NCI-H446 treated with DMSO at 0.1 percent for 48 hours (cell line): Measurements from ENCODE around the gene SCGB1D4.
"Not testable (repeated sequence)": the region's sequence is repeated elsewhere in the genome, so short reads cannot be mapped to it uniquely, and the experiment has no call there.

ENCODE experiments used
- DNase-seq: peaks from one replicate; lab custom pipeline; 2025; lab: John Stamatoyannopoulos, UW

Gene SCGB1D4, protein sequence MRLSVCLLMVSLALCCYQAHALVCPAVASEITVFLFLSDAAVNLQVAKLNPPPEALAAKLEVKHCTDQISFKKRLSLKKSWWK

DNA sequence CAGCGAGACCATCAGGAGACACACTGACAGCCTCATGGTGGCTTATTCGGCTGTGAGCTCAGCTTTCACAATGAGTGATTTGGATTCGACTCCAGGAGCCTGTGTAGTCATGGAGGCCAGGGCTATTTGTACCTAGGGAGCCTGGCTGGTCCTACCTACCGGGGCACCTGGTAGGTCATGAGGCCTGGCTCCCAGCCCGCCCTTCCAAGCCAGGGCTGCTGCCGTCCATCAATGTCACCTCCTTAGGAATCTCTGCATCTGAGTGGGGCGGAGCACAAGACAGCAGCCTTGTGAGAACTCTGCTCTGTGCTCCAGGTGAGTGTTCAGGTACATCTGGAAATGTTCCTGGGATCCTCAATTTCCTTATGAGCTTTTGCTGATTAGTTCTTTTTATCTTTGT, at the start of gene SCGB1D4:
Gene SCGB1D4, minus strand, starts transcription at position 101 of the 400 bp plus-strand sequence. Its CDS starts 65 bp downstream, at position 36.
- DNase-seq, result no peak

DNA sequence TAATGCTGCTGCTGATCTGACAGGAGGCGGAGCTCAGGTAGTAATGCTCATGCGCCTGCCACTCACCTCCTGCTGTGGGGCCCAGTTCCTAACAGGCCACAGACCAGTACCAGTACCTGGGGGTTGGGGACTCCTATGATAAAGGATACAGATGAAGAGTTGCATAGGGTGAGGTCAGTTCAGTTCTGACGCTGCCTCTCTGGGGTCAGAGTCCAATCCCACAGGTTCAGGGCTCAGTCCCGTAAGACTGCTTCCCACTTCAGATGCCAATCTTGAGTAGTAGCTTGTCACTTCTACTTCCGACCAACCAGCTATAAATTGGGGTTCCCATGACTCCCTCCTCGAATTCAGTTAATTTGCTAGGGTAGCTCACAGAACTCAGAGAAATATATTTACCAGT, 47.0 kb upstream of the SCGB1D4 start:
- DNase-seq, result no peak

DNA sequence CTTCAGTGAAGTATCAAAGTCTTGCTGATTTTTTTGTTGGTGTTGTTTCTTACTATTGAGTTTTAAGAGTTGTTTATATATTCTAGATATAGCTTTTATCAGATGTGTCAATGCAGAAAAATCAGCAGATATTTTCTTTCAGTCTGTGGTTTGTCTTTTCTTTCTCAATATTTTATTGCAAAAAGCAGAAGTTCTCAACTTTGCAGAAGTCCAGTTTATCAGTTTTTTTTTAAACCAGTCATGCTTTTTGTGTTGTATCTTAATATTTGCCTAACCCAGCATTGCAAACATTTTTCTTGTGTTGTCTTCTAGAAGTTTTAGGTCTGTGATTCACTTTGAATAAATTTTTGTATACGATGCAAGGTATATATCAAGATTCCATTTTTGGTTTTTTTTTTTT, 45.3 kb upstream of the SCGB1D4 start:
- DNase-seq, result no peak

DNA sequence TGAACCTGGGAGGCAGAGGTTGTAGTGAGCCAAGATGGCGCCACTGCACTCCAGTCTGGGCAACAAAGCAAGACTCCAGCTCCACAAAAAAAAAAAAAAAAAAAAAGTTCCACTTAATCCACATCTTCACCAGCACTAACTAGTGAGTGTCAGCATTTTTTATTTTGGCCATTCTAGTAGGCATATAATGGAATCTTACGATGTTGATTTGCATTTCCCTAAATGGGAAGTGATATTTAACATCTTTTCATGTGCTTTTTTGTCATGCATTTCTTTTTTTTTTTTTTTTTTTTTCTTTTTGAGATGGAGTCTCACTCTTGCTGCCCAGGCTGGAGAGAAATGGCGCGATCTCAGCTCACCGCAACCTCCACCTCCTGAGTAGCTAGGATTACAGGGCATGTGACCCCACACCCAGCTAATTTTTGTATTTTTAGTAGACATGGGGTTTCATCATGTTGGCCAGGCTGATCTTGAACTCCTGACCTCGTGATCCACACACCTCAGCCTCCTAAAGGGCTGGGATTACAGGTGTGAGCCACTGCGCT, 44.8 kb upstream of the SCGB1D4 start:
- not testable (repeated sequence) for DNase-seq

DNA sequence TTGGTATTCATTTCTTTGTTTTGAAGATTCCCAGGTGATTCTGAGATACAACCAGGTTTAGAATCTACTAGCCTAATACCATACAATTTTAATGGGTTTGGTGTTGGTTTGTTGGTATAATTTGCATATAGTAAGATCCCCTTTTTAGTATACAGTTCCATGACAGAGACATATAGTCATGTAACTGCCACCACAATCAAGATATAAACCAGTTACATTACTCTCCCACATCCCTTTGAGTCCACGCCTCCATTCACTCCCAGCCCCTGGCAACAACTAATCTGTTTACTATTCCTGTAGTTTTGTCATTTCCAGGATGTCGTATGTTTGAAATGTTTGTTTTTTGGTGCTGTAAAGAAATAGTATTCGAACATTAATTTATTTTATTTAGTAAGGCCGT, 42.7 kb upstream of the SCGB1D4 start:
- no peak for DNase-seq

DNA sequence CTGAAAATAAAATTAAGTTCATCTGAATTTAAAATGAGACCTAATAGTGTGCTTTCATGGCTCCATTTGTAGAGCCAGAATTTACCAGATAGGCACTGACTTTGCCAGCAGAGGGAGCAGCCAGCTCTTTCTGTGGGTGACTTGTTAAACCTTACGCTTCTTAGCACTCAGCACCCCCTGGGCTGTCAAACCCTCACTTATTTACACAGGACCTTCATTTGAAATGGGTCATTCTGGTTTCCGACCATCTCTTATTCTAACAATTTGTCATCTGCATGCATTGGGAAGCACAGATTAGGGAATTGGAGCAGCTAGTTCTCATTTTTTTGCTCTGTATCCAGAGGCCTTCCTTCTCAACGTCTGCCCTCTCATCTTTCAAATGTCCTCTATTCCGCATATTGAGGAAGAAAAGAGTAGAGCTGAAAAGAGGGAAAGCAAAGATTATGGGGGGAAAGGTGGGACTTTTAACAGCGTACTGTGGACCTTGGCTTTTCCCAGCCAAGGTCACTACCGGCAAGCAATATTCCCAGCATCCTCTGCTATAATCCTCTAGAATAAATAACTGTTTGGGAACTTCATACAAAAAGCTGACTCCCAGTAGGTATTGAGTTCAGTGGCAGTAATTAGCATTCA, 41.5 kb upstream of the SCGB1D4 start:
- DNase-seq, result peak; percentile 23

DNA sequence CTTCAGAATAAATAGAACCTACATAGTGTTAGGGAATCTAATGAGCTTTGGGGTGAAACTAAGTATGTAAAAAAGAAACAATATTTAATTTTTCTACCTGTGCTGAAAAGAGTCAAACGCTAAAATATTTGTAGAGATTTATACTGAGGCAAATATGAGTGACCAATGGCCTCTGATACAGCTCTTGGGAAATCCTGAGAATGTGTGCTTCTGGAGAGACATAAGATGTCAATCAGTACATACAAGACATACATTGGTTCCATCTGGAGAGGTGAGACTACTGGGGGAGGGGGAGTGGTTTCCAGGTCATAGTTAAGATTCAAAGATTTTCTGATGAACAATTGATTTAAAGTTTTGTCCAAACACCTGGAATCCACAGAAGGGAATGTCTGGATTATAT, 39.3 kb upstream of the SCGB1D4 start:
- DNase-seq, result no peak

DNA sequence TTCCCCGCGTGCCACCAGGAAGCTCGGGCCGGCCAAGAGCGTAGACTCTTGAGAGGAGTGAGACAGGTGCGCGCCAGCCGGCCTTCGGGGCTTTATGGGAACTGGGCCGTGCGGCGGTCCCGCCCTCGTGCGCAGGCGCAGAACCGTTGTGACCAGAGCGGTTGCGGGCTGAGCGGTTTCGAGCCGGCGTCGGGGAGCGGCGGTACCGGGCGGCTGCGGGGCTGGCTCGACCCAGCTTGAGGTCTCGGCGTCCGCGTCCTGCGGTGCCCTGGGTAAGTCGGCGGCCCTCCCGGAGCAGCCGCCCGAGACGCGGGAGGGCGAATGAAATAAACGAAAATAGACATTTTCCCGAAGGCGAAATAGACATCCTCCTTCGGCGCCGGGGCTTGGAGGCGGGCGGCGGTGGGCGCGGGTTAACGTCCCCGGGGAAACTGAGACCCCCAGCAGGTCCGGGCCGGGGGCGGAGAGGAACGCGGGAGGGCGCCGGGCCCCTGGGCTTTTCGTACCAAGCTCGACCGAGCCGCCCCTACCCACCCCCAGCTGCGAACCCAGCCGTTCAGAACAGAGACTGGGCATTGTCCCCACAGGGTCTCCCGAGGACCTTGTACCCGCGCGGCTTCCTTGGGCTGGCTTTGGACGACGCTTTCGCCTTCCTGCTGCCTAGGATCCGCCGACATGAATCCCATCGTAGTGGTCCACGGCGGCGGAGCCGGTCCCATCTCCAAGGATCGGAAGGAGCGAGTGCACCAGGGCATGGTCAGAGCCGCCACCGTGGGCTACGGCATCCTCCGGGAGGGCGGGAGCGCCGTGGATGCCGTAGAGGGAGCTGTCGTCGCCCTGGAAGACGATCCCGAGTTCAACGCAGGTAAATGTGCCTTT, 38.7 kb upstream of the SCGB1D4 start, which contains the start of gene ASRGL1:
Gene ASRGL1, plus strand, starts transcription at position 146 of the 879 bp plus-strand sequence. Its CDS starts 530 bp downstream, at position 676.
- DNase-seq, result peak; percentile 47

DNA sequence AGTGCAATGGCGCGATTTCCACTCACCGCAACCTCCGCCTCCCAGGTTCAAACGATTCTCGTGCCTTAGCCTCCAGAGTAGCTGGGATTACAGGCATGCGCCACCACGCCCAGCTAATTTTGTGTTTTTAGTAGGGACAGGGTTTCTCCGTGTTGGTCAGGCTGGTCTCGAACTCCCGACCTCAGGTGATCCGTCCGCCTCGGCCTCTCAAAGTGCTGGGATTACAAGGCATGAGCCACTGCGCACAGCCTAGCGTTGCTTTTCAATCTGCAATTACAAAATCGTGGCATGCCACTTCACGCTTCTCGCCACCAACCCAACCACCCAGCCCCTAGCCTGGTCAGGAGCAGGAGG, 38.1 kb upstream of the SCGB1D4 start:
- not testable (repeated sequence) for DNase-seq

DNA sequence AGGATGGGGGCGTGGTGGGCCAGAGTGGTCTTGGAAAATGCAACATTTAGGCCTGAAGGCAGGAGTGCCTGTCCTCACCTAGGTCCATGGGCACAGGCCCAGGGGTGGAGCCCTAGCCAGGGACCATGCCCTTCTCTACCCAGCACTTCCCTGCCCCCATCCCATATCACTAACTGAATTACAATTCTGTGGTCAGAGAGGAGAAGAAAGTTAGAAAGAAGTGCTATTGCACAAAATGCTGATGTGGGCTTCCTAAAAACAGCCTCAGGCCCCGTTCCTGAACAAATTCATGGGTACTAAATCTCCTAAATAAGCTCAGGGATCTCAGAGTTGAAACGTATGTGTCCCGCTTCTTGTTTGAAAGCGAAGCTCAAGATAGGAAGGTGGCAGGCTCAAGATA, 34.9 kb upstream of the SCGB1D4 start:
- no peak for DNase-seq

DNA sequence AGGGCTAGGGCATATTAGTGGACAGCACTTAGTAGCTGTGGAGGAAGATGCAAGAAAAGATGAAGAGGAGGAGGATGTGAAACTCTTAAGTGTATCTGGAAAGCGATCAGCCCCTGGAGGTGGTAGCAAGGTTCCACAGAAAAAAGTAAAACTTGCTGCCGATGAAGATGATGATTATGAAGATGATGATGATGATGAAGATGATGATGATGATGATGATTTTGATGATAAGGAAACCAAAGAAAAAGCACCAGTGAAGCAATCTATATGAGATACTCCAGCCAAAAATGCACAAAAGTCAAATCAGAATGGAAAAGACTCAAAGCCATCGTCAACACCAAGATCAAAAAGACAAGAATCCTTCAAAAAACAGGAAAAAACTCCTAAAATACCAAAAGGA, 32.4 kb upstream of the SCGB1D4 start:
- DNase-seq, result not testable (repeated sequence)

DNA sequence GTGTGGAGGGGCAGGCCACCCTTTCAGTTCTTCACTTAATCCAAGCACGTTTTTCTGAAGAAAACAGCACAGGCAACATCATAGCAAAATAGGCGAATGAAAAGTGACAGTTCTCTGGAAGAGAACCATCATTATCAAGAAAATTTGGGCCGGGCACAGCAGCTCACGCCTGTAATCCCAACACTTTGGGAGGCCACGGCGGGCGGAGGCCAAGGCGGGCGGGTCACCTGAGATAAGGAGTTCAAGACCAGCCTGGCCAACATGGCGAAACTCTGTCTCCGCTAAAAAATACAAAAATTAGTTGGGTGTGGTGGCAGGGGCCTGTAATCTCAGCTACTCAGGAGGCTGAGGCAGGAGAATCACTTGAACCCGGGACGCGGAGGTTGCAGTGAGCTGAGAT, 28.7 kb upstream of the SCGB1D4 start:
- not testable (repeated sequence) for DNase-seq

DNA sequence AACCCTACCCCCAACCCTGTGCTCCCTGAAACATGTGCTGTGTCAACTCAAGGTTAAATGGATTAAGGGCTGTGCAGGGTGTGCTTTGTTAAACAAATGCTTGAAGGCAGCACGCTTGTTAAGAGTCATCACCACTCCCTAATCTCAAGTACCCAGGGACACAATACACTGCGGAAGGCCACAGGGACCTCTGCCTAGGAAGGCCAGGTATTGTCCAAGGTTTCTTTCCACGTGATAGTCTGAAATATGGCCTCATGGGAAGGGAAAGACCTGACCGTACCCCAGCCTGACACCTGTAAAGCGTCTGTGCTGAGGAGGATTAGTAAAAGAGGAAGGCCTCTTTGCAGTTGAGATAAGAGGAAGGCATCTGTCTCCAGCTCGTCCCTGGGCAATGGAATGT, 27.8 kb upstream of the SCGB1D4 start:
- DNase-seq, result not testable (repeated sequence)

DNA sequence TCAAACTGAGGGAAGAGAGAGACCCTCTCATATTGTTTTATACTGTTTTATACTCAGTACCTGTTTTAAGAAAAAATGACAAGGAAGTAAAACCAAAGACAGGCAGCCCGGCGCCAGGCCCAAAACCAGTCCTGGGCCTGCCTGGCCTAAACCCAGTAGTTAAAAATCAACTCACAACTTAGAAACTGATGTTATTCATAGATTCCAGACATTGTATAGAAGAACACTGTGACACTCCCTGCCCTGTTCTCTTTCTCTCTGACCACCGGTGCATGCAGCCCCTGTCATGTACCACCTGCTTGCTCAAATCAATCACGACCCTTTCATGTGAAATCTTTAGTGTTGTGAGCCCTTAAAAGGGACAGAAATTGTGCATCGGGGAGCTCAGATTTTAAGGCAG, 26.9 kb upstream of the SCGB1D4 start:
- not testable (repeated sequence) for DNase-seq

DNA sequence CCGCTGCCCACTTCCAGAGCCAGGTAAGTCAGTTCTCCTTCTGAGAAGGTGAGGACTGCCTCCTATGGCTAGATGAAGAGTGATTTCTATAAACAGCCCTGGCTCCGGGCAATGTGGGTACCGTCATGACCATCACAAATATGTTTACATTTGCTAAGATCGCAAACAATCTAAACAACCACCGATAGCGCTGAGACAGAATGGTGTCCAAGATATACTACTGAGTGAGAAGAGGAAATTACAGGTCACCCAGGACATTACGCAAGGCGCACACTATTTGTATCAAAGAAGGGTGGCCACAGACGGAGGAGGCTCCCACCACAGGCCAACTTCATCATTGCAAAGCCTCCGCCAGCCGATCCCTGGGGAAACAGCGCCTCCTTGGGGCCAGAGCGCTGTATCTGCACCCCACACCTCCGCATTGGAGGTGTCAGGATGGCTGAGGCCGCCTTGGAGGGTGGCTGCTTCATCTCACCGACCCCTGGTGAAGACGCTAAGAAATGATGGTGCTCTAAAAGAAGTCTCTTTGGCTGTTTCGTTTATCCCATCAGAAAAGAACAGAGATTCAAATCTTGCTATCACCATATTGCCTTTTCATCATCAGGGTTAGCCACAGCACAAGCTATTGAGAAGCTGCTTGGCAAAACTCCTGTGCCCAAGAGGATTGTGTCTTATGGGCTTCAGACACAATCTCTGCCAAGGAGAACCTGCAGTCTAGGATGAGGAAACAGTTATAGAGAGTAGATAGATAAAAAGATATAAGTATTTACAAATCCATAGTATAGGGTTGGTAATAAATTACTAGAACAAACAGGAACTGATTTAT, 26.1 kb upstream of the SCGB1D4 start:
- DNase-seq, result no peak

DNA sequence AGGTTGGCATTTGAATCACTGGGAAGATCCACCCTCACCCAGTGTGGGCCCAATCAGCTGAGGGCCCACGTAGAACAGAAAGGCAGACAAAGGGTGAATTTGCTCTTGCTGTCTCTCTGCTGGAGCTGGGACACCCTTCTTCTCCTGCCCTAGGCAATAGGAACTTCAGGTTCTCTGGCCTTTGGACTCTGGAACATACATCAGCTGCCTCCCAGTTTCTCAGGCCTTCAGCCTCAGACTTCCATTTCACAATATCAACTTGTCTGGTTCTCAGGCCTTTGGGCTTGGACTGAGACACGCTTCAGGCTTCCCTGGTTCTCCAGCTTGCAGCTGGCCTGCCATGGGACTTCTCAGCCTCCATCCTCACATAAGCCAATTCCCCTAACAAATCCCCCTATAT, 23.6 kb upstream of the SCGB1D4 start:
- no peak for DNase-seq

DNA sequence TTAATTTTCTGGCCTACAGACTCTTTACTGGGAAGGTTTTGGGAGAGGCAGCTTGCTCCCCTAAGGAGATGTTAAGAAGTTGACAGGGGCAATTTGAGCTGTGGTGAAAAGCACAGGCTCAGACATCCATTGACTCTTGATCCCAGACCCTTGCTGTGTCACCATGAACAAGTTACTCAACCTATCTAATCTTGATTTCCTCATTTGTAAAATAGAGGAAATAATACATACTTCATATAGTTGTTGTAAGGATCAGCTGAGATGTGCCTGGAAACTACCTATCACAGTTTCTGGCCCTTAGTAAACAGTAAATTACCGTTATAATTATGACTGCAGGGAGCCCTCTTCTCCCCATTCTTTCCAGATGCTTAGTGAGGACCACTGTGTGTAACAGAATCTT, 16.6 kb upstream of the SCGB1D4 start:
- no peak for DNase-seq

DNA sequence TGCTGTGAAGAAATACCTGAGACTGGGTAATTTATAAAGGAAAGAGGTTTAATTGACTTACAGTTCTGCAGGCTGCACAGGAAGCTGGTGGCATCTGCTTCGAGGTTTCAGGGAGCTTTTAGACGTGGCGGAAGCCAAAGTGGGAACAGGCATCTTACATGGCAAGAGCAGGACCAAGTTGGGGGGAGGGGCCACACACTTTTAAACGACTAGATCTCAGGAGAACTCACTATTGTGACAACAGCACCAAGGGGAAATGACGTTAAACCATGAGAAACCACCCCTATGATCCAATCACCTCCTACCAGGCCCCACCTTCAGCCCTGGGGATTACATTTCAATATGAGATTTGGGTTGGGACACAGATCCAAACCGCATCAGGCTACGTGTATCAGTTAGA, 11.1 kb upstream of the SCGB1D4 start:
- no peak for DNase-seq

DNA sequence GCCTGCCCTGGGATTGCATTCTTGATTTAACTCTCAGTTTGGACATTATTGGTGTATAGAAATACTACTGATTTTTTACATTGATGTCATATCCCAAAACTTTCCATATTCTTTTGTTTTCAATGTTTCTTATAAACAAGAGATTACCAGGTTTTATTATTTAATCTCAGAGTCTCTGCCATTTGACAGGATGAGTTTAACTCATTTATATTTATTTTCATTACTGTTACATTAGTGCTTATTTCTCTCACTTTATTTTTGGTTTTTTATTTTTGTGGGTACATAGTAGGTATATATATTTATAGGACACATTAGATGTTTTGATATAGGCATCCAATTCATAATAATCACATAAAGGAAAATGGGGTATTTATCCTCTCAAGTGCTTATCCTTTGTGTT, 9.1 kb upstream of the SCGB1D4 start:
- no peak for DNase-seq

DNA sequence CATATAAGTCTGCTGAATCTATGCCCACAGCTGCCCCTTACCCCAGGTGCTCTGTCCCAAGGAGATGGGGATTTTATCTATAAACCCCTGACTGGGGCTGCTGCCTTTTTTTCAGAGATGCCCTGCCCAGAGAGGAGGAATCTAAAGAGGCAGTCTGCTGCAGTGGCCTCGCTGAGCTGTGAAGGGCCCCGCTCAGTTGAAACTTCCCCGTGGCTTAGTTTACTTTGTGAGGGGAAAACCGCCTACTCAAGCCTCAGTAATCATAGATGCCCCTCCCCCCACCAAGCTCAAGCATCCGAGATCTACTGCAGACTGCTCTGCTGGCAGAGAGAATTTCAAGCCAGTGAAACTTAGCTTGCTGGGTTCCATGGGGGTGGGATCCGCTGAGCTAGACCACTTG, 7.4 kb upstream of the SCGB1D4 start:
- no peak for DNase-seq

DNA sequence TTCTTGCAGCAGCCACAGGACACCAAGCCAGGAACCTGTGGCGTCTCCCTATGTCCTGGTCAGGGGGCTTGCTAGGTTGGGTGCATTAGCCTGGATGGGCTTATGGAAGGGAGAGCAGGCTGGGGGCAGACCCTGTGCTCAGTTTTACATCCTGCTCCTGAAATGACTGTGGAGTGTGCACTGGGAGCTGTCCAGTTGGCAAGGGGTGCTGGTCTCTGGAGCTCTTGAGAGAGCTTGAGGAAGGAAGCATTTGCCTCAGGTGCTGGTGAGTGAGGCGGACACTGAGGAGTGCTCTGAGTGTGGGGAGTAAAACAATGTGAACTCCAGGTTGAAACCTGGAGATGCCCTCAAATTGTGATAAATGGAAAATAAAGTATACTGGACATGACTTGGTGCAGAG, 3.4 kb downstream of the SCGB1D4 start:
- DNase-seq, result no peak

DNA sequence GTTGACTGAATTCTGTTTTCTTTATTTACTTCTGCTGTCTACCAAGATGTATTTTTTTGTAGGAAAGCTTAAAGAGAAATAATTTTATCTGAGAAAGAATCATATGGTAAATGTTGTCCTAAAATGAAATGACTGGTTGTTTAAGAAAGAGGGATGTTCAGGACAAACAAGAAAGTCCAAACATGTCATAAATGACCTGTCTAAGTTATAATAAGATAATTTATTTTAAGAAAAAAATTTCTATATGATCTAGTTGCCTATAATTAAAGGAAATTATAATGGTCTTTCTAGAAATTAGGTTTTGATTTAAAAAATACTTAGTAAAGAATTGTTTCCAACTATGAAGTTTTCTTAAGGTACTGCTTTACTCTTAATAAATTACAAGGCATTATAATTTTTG, 18.4 kb downstream of the SCGB1D4 start:
- no peak for DNase-seq
